ENCODE measurements around the gene TUBE1.

The TUBE1 gene

GRCh38 chr6:112039431-112039770 lies 47.9 kb downstream of the TUBE1 start:
- DNase-seq = no peak
- in situ Hi-C loops (cut with MboI; ENCODE audit: low pct_unique_long_range_greater_than_20kb, low sequenced_read_pairs) = loop anchor here (10.0 kb wide), 1 partner anchor 335 kb away; no protein-coding TSS in a partner anchor

- DNase-seq = no peak
- in situ Hi-C loops (cut with MboI; ENCODE audit: low pct_unique_long_range_greater_than_20kb, low sequenced_read_pairs) = loop anchor here (10.0 kb wide), 1 partner anchor 334 kb away; no protein-coding TSS in a partner anchor
Measured at GRCh38 chr6:112038756-112039430, 48.4 kb downstream of the TUBE1 start.

DNA sequence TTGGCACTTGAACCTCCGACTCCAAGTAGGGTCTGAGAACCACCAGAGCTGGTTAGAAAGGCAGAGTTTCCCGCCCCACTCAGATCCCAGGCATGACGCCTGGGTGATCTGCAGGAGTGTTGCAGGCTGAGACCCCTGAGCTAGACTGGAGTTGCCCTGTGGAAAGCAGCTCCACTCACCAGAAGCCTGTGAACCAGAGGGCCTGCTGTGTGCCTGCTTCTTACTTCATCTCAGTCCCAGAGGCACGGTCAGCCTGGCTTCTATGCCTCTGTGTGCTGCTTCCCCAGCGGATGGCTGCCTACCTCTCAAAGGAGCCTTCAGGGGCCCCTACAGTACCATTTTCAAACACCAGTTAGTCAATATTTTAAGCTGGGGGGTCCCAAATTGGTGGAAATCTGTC lies 49.0 kb downstream of the TUBE1 start:
- no peak for DNase-seq
- in situ Hi-C loops (cut with MboI; ENCODE audit: low pct_unique_long_range_greater_than_20kb, low sequenced_read_pairs) = loop anchor here (10.0 kb wide), 1 partner anchor 333 kb away; no protein-coding TSS in a partner anchor

DNA sequence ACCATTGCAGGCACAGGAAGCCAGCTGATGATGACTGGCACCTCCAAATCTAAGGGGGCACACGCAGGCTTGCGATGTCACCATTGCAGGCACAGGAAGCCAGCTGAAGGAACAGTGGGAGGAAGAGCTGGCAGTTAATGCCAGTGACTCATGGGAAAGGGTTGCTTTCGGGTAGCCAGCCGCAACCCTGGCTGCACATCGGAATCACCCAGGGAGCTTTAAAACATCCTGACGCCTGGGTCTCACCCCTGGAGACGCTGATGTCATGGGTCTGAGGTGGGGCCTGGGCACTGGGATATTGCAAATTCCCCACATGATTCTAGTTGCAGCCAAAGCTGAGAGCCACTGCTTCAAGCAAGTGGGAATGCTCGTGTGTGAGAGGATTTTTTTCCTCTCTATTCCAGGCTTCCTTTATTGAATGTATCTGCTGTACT lies 49.5 kb downstream of the TUBE1 start:
- in situ Hi-C loops (cut with MboI; ENCODE audit: low pct_unique_long_range_greater_than_20kb, low sequenced_read_pairs) = loop anchor here (10.0 kb wide), 1 partner anchor 333 kb away; no protein-coding TSS in a partner anchor
- no peak for DNase-seq

GRCh38 chr6:112036088-112036637 lies 51.1 kb downstream of the TUBE1 start:
- DNase-seq = no peak
- in situ Hi-C loops (cut with MboI; ENCODE audit: low pct_unique_long_range_greater_than_20kb, low sequenced_read_pairs) = loop anchor here (10.0 kb wide), 1 partner anchor 331 kb away; no protein-coding TSS in a partner anchor

- DNase-seq = no peak
- in situ Hi-C loops (cut with MboI; ENCODE audit: low pct_unique_long_range_greater_than_20kb, low sequenced_read_pairs) = loop anchor here (10.0 kb wide), 1 partner anchor 330 kb away; no protein-coding TSS in a partner anchor
Measured at GRCh38 chr6:112034616-112034995, 52.7 kb downstream of the TUBE1 start.

- no peak for DNase-seq
- in situ Hi-C loops (cut with MboI; ENCODE audit: low pct_unique_long_range_greater_than_20kb, low sequenced_read_pairs) = loop anchor here (10.0 kb wide), 1 partner anchor 329 kb away; no protein-coding TSS in a partner anchor
Measured at GRCh38 chr6:112033791-112034615, 53.3 kb downstream of the TUBE1 start.

DNA sequence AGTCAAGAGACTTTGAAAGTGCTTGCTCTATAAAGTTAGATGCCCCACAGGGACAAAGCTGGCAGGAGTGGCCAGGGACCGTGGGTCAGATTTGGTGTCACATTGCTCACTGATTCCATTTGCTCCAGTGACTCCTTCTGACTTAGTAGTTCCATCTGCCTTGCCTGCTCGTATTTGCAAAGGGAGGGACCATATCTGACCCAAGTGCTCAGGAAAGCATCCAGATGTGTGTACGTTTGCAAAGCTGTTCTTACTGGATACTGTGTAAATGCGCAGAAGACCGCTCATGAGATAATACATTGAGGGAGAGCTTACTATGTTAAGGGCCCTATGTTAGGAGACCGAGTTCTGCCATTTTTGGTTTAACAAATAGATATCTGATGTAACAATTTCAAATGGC lies 54.6 kb downstream of the TUBE1 start:
- DNase-seq = no peak
- in situ Hi-C loops (cut with MboI; ENCODE audit: low pct_unique_long_range_greater_than_20kb, low sequenced_read_pairs) = loop anchor here (10.0 kb wide), 1 partner anchor 328 kb away; no protein-coding TSS in a partner anchor

GRCh38 chr6:112031960-112032359 lies 55.3 kb downstream of the TUBE1 start:
- DNase-seq = no peak
- in situ Hi-C loops (cut with MboI; ENCODE audit: low pct_unique_long_range_greater_than_20kb, low sequenced_read_pairs) = loop anchor here (10.0 kb wide), 1 partner anchor 327 kb away; no protein-coding TSS in a partner anchor

DNA sequence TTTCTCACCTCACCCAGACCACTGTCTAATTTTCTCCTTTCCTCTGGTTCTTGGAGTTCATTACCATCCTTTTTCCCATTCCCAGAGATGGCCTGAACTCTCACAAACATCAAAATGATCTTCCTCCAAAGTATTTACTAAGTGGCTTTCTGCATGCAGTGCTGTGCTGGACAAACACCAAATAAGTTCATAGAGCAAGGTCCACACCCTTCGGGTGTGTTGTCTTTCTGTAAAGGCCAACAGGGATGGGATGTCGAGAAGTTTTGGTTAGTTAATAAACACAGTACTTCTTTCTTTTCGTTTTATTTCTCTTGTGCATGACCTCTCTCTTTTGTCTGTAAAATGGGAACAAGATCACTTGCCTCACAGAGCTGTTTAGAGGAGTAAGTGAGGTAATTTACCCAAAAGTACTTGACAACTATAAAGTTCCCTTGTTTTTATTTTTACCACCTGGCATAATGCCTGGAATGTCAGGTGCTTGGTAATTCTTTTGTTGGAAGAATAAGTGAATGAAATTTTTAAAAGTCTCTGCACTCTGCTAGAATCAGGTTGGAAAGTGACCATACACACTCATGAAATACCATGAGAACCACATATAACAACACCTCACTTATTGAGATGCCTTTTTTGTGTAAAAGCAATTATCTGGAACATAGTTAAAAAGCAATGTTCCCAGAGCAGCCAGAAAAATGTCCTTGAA lies 56.2 kb downstream of the TUBE1 start:
- in situ Hi-C loops (cut with MboI; ENCODE audit: low pct_unique_long_range_greater_than_20kb, low sequenced_read_pairs) = loop anchor here (10.0 kb wide), 1 partner anchor 326 kb away; no protein-coding TSS in a partner anchor
- DNase-seq = no peak

DNA sequence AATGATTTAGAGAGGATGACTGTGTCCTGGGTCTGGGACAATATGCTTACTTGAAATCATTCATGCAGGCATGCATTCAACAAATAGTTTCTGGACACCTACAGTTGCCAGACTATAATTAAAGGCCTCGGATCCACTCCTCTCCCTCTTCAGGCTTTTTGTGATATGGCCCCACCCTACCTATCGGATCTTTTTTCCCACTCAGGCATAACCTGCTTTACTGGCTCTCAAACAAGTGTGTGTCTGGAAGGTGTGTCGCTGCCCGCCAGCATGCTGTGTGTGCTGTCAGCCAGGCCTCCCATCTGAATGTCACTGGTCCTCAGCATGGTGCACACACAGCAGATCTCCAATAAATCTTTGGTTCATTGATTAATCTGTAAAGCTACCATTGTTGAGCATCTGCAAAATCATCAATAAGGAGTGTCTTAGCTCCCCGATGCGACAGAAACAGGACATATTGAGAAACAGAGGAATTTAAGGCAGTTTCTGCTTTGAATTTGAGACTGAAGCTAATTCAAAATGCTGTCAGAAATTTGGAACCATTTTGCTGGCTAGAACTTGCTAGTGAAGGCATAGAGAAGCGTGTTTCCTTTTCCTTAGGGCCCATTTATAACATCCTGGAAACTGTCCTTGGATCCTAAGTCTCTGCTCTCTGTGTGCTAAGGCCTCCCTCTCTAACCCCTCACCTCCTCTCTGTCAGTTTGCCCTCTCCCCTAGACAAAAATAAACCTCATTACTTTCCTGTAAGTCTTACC lies 56.9 kb downstream of the TUBE1 start:
- no peak for DNase-seq
- in situ Hi-C loops (cut with MboI; ENCODE audit: low pct_unique_long_range_greater_than_20kb, low sequenced_read_pairs) = loop anchor here (10.0 kb wide), 1 partner anchor 326 kb away; no protein-coding TSS in a partner anchor

- DNase-seq = peak; percentile 54
- in situ Hi-C loops (cut with MboI; ENCODE audit: low pct_unique_long_range_greater_than_20kb, low sequenced_read_pairs) = no loop called here
Measured at GRCh38 chr6:112029045-112029822, 58.0 kb downstream of the TUBE1 start.

GRCh38 chr6:112027942-112028674 lies 59.2 kb downstream of the TUBE1 start:
- in situ Hi-C loops (cut with MboI; ENCODE audit: low pct_unique_long_range_greater_than_20kb, low sequenced_read_pairs) = no loop called here
- no peak for DNase-seq

- DNase-seq = no peak
- in situ Hi-C loops (cut with MboI; ENCODE audit: low pct_unique_long_range_greater_than_20kb, low sequenced_read_pairs) = no loop called here
Measured at GRCh38 chr6:112026933-112027332, 60.3 kb downstream of the TUBE1 start.

DNA sequence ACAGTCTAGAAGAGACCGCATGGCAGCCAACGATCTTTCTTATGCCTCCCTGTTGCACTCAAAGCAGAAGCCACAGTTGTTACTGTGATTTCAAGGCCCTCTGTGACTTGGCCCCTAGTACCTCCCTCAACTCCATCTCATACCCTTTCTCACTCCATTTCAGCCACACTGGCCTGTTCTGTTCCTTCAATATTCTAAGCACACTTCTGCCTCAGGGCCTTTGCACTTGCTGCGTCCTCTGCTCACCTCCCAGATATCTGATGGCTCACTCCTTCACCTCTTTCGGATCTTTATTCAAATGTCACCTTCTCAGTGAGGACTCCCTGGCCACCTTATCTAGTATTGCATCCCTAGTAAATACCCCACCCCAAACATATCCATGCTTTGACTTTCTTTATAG lies 62.8 kb downstream of the TUBE1 start:
- DNase-seq = no peak
- in situ Hi-C loops (cut with MboI; ENCODE audit: low pct_unique_long_range_greater_than_20kb, low sequenced_read_pairs) = no loop called here

DNA sequence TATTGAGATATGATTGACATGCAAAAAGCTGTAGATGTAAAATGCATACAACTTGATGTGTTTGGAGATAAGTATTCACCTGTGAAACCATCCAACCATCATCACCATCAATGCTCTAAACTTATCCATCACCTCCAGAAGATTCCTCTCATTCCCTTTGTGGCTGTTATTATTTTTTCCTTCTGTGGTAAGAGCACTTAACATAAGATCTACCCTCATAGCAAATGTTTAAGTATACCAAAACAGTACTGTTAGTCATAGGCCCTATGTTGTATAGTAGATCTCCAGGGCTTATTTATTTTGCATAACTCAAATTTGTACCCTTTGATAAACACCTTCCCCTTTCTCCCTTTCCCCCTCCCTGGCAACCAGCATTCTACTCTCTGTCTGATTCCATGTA lies 64.5 kb downstream of the TUBE1 start:
- in situ Hi-C loops (cut with MboI; ENCODE audit: low pct_unique_long_range_greater_than_20kb, low sequenced_read_pairs) = no loop called here
- no peak for DNase-seq

- DNase-seq = no peak
- in situ Hi-C loops (cut with MboI; ENCODE audit: low pct_unique_long_range_greater_than_20kb, low sequenced_read_pairs) = no loop called here
Measured at GRCh38 chr6:112021691-112022310, 65.5 kb downstream of the TUBE1 start.
